ENCODE measurements around the gene RPRD1B. TPM values are rescaled to one million over a fixed set of nuclear protein-coding genes. Genes with fewer than 3 reads are reported as not detected.
"Not testable (repeated sequence)": the region's sequence is repeated elsewhere in the genome, so short reads cannot be mapped to it uniquely, and the experiment has no call there.

Gene RPRD1B
- total and polyA plus RNA-seq, 2 of the 13 experiments (the other 11 are each of a cell fraction or from before 2014, with no cell fraction given) = 31.1 to 41.5 TPM

- H3K4me2 ChIP-seq (ENCODE audit: low read depth, low read length); ATAC-seq; H3K4me3 ChIP-seq (replicated peaks in 1 of 3; ENCODE audit: insufficient read depth in 1 of 3, low read depth in 2 of 3, low read length in 3 of 3); H4K20me1 ChIP-seq (ENCODE audit: insufficient read depth, low read length); H2AFZ ChIP-seq (ENCODE audit: low read length); CTCF ChIA-PET (ENCODE audit: low intra/inter-chr PET ratio, low total read pairs); H3K36me3 ChIP-seq (replicated peaks in 1 of 2; ENCODE audit: control insufficient read depth in 1 of 2, insufficient read depth in 2 of 2, low read length in 2 of 2); H3K9me3 ChIP-seq (ENCODE audit: low read length); H3K9ac ChIP-seq (ENCODE audit: insufficient read depth, low read depth, low read length); intact Hi-C loops (cut with micrococcal nuclease; ENCODE audit: unreplicated experiment); POLR2A ChIA-PET; DNase-seq (ENCODE audit: low spot score); H3K27me3 ChIP-seq (ENCODE audit: control insufficient read depth in 1 of 2, insufficient read depth in 2 of 2, low read length in 2 of 2); in situ Hi-C loops (cut with HindIII; ENCODE audit: extremely low pct_ligation_motif_present, low pct_unique_long_range_greater_than_20kb); H3K27ac ChIP-seq (ENCODE audit: extremely low read length, insufficient read depth, low read length); H3K79me2 ChIP-seq (ENCODE audit: insufficient read depth, low read length); BruUV-seq (replicated peaks); FAIRE-seq; TF ChIP-seq CREB1 (CRISPR knock-in tag; IDR thresholded peaks at IDR 0.05): not testable (repeated sequence)
- 70% methylated on average over 7 of the region's 7 CpGs for WGBS (ENCODE audit: low lambda C conversion rate)
- TF ChIP-seq CREB1 (IDR thresholded peaks at IDR 0.05) (peak; percentile 39; the same call in 1 of the 2 replicates), SIX4 (CRISPR knock-in tag; IDR thresholded peaks at IDR 0.05) (0 out of 2 replicates have a peak, but pooled peaks have one; percentile 55), ZNF460 (CRISPR knock-in tag; IDR thresholded peaks at IDR 0.05; ENCODE audit: borderline replicate concordance) (peak; percentile 55; the same call in 1 of the 2 replicates), ARNTL (CRISPR knock-in tag; IDR thresholded peaks at IDR 0.05) (0 out of 2 replicates have a peak, but pooled peaks have one; percentile 22), ZNF770 (CRISPR knock-in tag; IDR thresholded peaks at IDR 0.05) (peak; percentile 59; the same call in 1 of the 2 replicates)
- H3K4me1 ChIP-seq (ENCODE audit: insufficient read depth, low read length) = peaks cover 48% of the 10 kb centered on the region
Observed at GRCh38 chr20:38107916-38108315, 74.4 kb downstream of the RPRD1B start.

GRCh38 chr20:38108438-38108985 is 75.0 kb downstream of the RPRD1B start:
- no peaks in the 10 kb centered on the region for H4K20me1 ChIP-seq (ENCODE audit: insufficient read depth, low read length)
- ChIA-PET CTCF (ENCODE audit: low intra/inter-chr PET ratio, low total read pairs) (no interaction called here), POLR2A (interaction anchor here (1.2 to 2.8 kb wide), 5 partner anchors 9 to 36 kb away, joined by 6 to 44 read pairs (median 10); no protein-coding TSS in a partner anchor)
- BruUV-seq (replicated peaks) = no TSS peak
- H3K4me3 ChIP-seq (replicated peaks in 1 of 3; ENCODE audit: insufficient read depth in 1 of 3, low read depth in 2 of 3, low read length in 3 of 3) = no peak overlapping the region
- no peak overlapping the region for H2AFZ ChIP-seq (ENCODE audit: low read length)
- H3K27me3 ChIP-seq (ENCODE audit: control insufficient read depth in 1 of 2, insufficient read depth in 2 of 2, low read length in 2 of 2) = no peaks in the 10 kb centered on the region
- FAIRE-seq (no peak), DNase-seq (ENCODE audit: low spot score) (no peak), ATAC-seq (no peak)
- peak overlapping the region; percentile 8; the same call in 1 of the 2 replicates for H3K4me2 ChIP-seq (ENCODE audit: low read depth, low read length)
- WGBS (ENCODE audit: low lambda C conversion rate) = 8% methylated on average over 4 of the region's 4 CpGs
- intact Hi-C loops (cut with micrococcal nuclease; ENCODE audit: unreplicated experiment) (no loop called here), in situ Hi-C loops (cut with HindIII; ENCODE audit: extremely low pct_ligation_motif_present, low pct_unique_long_range_greater_than_20kb) (no loop called here)
- peaks cover 54% of the 10 kb centered on the region for H3K4me1 ChIP-seq (ENCODE audit: insufficient read depth, low read length)
- H3K9ac ChIP-seq (ENCODE audit: insufficient read depth, low read depth, low read length) = no peak overlapping the region
- H3K79me2 ChIP-seq (ENCODE audit: insufficient read depth, low read length) = no peaks in the 10 kb centered on the region
- no peaks in the 10 kb centered on the region for H3K9me3 ChIP-seq (ENCODE audit: low read length)
- H3K36me3 ChIP-seq (replicated peaks in 1 of 2; ENCODE audit: control insufficient read depth in 1 of 2, insufficient read depth in 2 of 2, low read length in 2 of 2) = no peaks in the 10 kb centered on the region
- H3K27ac ChIP-seq (ENCODE audit: extremely low read length, insufficient read depth, low read length) = no peak overlapping the region
- TF ChIP-seq ZNF382 (CRISPR knock-in tag; IDR thresholded peaks at IDR 0.05; ENCODE audit: borderline replicate concordance) (no peak), AKAP8 (CRISPR knock-in tag; IDR thresholded peaks at IDR 0.05) (no peak), ZFP1 (CRISPR knock-in tag; IDR thresholded peaks at IDR 0.05) (no peak), PRDM10 (CRISPR knock-in tag; IDR thresholded peaks at IDR 0.05; ENCODE audit: low read depth) (0 out of 2 replicates have a peak, but pooled peaks have one; percentile 11), XBP1 (CRISPR knock-in tag; IDR thresholded peaks at IDR 0.05) (no peak), ZMAT3 (CRISPR knock-in tag; conservative IDR thresholded peaks at IDR 0.05) (0 out of 2 replicates have a peak, but pooled peaks have one; percentile 2), HIVEP1 (CRISPR knock-in tag; IDR thresholded peaks at IDR 0.05) (no peak), CCDC6 (CRISPR knock-in tag; IDR thresholded peaks at IDR 0.05) (no peak)
